Skin of body (tissue), 2 donors: Measurements from ENCODE around the gene VSIR. TPM values are rescaled to one million over a fixed set of nuclear protein-coding genes. Genes with fewer than 3 reads are reported as not detected.
A peak's percentile ranks its signal among the peaks of the same experiment; 100 is the strongest.

Experiments
- DNase-seq: peaks from one replicate; lab custom pipeline; 2025; lab: John Stamatoyannopoulos, UW
- total RNA-seq: library from RNA; depleted of rRNA; stranded (reverse); fragments of >200 nt; gene quantifications from one replicate; pipeline ENCODE4 v1.2.3, GENCODE V29; 2014

VSIR gene
- total RNA-seq, 1 donor from 2014 or later, result 15.8 TPM

- no peak for DNase-seq
Measured at GRCh38 chr10:71731791-71732190, 41.5 kb downstream of the VSIR start.

- no peak for DNase-seq
Measured at GRCh38 chr10:71729161-71729636, 44.1 kb downstream of the VSIR start.

- peak; percentile 49 for DNase-seq
Measured at GRCh38 chr10:71727738-71728737, 45.3 kb downstream of the VSIR start.

GRCh38 chr10:71727105-71727737 lies 46.1 kb downstream of the VSIR start:
- DNase-seq, result no peak

- DNase-seq, result no peak
Measured at GRCh38 chr10:71726580-71727104, 46.7 kb downstream of the VSIR start.

- DNase-seq, result no peak
Measured at GRCh38 chr10:71725998-71726579, 47.2 kb downstream of the VSIR start.

GRCh38 chr10:71725249-71725648 lies 48.1 kb downstream of the VSIR start:
- DNase-seq, result no peak

- DNase-seq, result no peak
Measured at GRCh38 chr10:71724539-71724938, 48.8 kb downstream of the VSIR start.

GRCh38 chr10:71723311-71723710 lies 50.0 kb downstream of the VSIR start:
- no peak for DNase-seq

GRCh38 chr10:71722849-71723248 lies 50.5 kb downstream of the VSIR start:
- no peak for DNase-seq

- DNase-seq, result no peak
Measured at GRCh38 chr10:71721313-71721712, 52.0 kb downstream of the VSIR start.

- no peak for DNase-seq
Measured at GRCh38 chr10:71720288-71720687, 53.0 kb downstream of the VSIR start.

- no peak for DNase-seq
Measured at GRCh38 chr10:71719464-71720201, 53.7 kb downstream of the VSIR start, which contains the start of gene C10orf105. Gene C10orf105 (minus strand): TSS chr10:71719778. CDS start chr10:71716337, 3,441 bp downstream.

- no peak for DNase-seq
Measured at GRCh38 chr10:71719042-71719441, 54.3 kb downstream of the VSIR start.

- no peak for DNase-seq
Measured at GRCh38 chr10:71718165-71718698, 55.1 kb downstream of the VSIR start.

- no peak for DNase-seq
Measured at GRCh38 chr10:71717551-71717951, 55.8 kb downstream of the VSIR start.

- DNase-seq, result no peak
Measured at GRCh38 chr10:71717056-71717455, 56.3 kb downstream of the VSIR start.

- DNase-seq, result no peak
Measured at GRCh38 chr10:71716426-71716825, 56.9 kb downstream of the VSIR start.

- DNase-seq, result no peak
Measured at GRCh38 chr10:71715860-71716259, 57.5 kb downstream of the VSIR start.

- DNase-seq, result no peak
Measured at GRCh38 chr10:71715026-71715425, 58.3 kb downstream of the VSIR start.

GRCh38 chr10:71714592-71714991 lies 58.7 kb downstream of the VSIR start:
- DNase-seq, result no peak
